K562 (cell line): ENCODE measurements around the gene MRPL58. TPM values are rescaled to one million over a fixed set of nuclear protein-coding genes. Genes with fewer than 3 reads are reported as not detected.

Experiments
- ATAC-seq: fragments of 200-7000 bp; cut with Tn5 transposase; 3 replicates; pipeline ENCODE4 v1.9.1; 2020; ENCODE audit warnings: moderate library complexity
- BruUV-seq: library from RNA; stranded (reverse); fragments of 400-500 nt; replicated peaks from 2 replicates; lab custom pipeline; 2021; lab: Mats Ljungman, UMichigan
- CTCF ChIA-PET: fragments of 300-600 bp; formaldehyde crosslinking; extraction: SDS; loops from one replicate; lab custom pipeline; 2021; ENCODE audit warnings: low intra/inter-chr PET ratio; lab: Yijun Ruan, JAX
- POLR2A ChIA-PET: fragments of 300-600, 350-650 bp; sonication (Branson Sonifier 250); formaldehyde crosslinking; extraction: SDS; loops from one replicate; lab custom pipeline; 2021; ENCODE audit warnings: antibody characterized with exemption, inconsistent platforms; lab: Yijun Ruan, JAX
- DNase-seq, 4 experiments: peaks; one replicate each; pipeline versions ENCODE4 v3.0.0 to v3.0.0-alpha.2; 2011 to 2018; ENCODE audit warnings: low spot score in 3 of 4, mixed read lengths in 3 of 4; ENCODE audit errors: extremely low read depth in 1 of 4
- FAIRE-seq: peaks from 2 replicates; lab custom pipeline; 2011; peaks lifted over from hg19 to GRCh38; lab: Jason Lieb, UNC
- H2AFZ ChIP-seq: 2 replicates; pipeline ENCODE4 v1.6.0; 2011; ENCODE audit warnings: low read depth, low read length, control low read depth, inconsistent platforms
- H3K27ac ChIP-seq: fragments of 200-600 bp; 3 replicates; pipeline ENCODE4 v1.8.0; 2011; ENCODE audit warnings: low read depth, mild to moderate bottlenecking, control low read depth, inconsistent platforms, low read length, moderate library complexity, mixed read lengths; ENCODE audit errors: extremely low read depth
- H3K27me3 ChIP-seq, 2 experiments: fragments of 300-600 bp in 1 of 2; 2 replicates in 1 of 2; 3 replicates in 1 of 2; pipeline versions ENCODE4 v1.6.0 to v1.8.0; 2011; ENCODE audit warnings: inconsistent platforms in 2 of 2, low read length in 2 of 2, mild to moderate bottlenecking in 1 of 2, mixed read lengths in 1 of 2, moderate library complexity in 1 of 2; ENCODE audit not compliant: control insufficient read depth in 2 of 2, insufficient read depth in 2 of 2
- H3K36me3 ChIP-seq: fragments of 300-600 bp; 3 replicates; pipeline ENCODE4 v1.8.0; 2011; ENCODE audit warnings: mild to moderate bottlenecking, low read length, inconsistent platforms; ENCODE audit not compliant: control insufficient read depth, insufficient read depth
- H3K4me1 ChIP-seq, 2 experiments: fragments of 200-600 bp in 1 of 2; replicated peaks in 1 of 2; 2 replicates in 1 of 2; 3 replicates in 1 of 2; pipeline versions ENCODE4 v1.5.1 to v1.8.0; 2011; ENCODE audit warnings: inconsistent platforms in 2 of 2, low read length in 2 of 2, mild to moderate bottlenecking in 1 of 2, mixed read lengths in 1 of 2, moderate library complexity in 1 of 2; ENCODE audit not compliant: control insufficient read depth in 2 of 2, insufficient read depth in 2 of 2
- H3K4me2 ChIP-seq: 2 replicates; pipeline ENCODE4 v1.6.1; 2011; ENCODE audit warnings: low read length, control low read depth, inconsistent platforms, mixed read lengths; ENCODE audit not compliant: insufficient read depth
- H3K4me3 ChIP-seq: fragments of 200-600 bp; sonication (generic), shearing (Covaris generic); 2 replicates; pipeline ENCODE4 v1.5.1; 2016; ENCODE audit warnings: control low read depth, inconsistent platforms
- H3K79me2 ChIP-seq: fragments of 200-600 bp; 3 replicates; pipeline ENCODE4 v1.8.0; 2011; ENCODE audit warnings: low read length, inconsistent platforms; ENCODE audit not compliant: control insufficient read depth, insufficient read depth
- H3K9ac ChIP-seq, 2 experiments: 2 replicates each; pipeline versions ENCODE4 v1.6.0 to v1.6.1; 2011; ENCODE audit warnings: low read depth in 2 of 2, low read length in 2 of 2, control low read depth in 1 of 2, inconsistent platforms in 1 of 2, mild to moderate bottlenecking in 1 of 2, mixed read lengths in 1 of 2; ENCODE audit not compliant: insufficient read depth in 1 of 2
- H3K9me1 ChIP-seq: one replicate; pipeline ENCODE4 v1.6.0; 2011; ENCODE audit warnings: inconsistent platforms, mild to moderate bottlenecking, low read length, moderate library complexity; ENCODE audit not compliant: control insufficient read depth, insufficient read depth
- H3K9me3 ChIP-seq: replicated peaks from 2 replicates; pipeline ENCODE4 v1.5.1; 2011; ENCODE audit warnings: low read depth, low read length, inconsistent platforms; ENCODE audit not compliant: control insufficient read depth, insufficient read depth
- H4K20me1 ChIP-seq: replicated peaks from 2 replicates; pipeline ENCODE4 v1.6.1; 2011; ENCODE audit warnings: low read length, inconsistent platforms, mixed read lengths; ENCODE audit not compliant: control insufficient read depth, insufficient read depth
- CREBBP ChIP-seq: IDR thresholded peaks from one replicate; pipeline ENCODE4 v1.6.1; 2012; ENCODE audit warnings: low read depth, mild to moderate bottlenecking, control low read depth, inconsistent platforms, low read length
- JUN ChIP-seq, 2 experiments: sonication (generic) in 1 of 2; formaldehyde crosslinking in 1 of 2; IDR thresholded peaks; 2 replicates each; pipeline versions ENCODE4 v1.6.1 to v1.8.0; 2012 to 2022; ENCODE audit warnings: borderline replicate concordance in 2 of 2, mild to moderate bottlenecking in 2 of 2, improper control_type of control experiment in 1 of 2, low read depth in 1 of 2, low read length in 1 of 2, missing genetic modification reagents in 1 of 2
- KDM4B ChIP-seq, 2 experiments: fragments of 450-650 bp in 1 of 2; sonication (generic) in 1 of 2; IDR thresholded peaks; 2 replicates each; pipeline ENCODE4 v1.6.1; 2016 to 2017; ENCODE audit warnings: borderline replicate concordance in 2 of 2, antibody characterized with exemption in 1 of 2, low read depth in 1 of 2, mild to moderate bottlenecking in 1 of 2
- PRMT5 ChIP-seq: sonication (generic); formaldehyde crosslinking; IDR thresholded peaks from 2 replicates; pipeline ENCODE4 v1.5.0; 2020; ENCODE audit warnings: missing genetic modification reagents
- SMARCA4 ChIP-seq: fragments of 450-650 bp; IDR thresholded peaks from 2 replicates; pipeline ENCODE4 v1.6.1; 2016
- WGBS: fragments of 100-300 bp; shearing (Covaris generic); methylation state at CpG from one replicate; pipeline ENCODE4 v1.1.6; 2016; ENCODE audit warnings: low coverage, mixed read lengths; ENCODE audit not compliant: insufficient coverage; ENCODE audit errors: missing lambda C conversion rate; 5-methylcytosine and 5-hydroxymethylcytosine counted together
- in situ Hi-C: fragments of 300-500 bp; cut with MboI; formaldehyde crosslinking; loops from 4 replicates; pipeline ENCODE4 v1.15.0; 2018; ENCODE audit warnings: inconsistent platforms, mixed read lengths
- intact Hi-C: fragments of 100-400 bp; cut with micrococcal nuclease; formaldehyde crosslinking; loops from 2 replicates; pipeline ENCODE4 v1.14.2; 2022
- polyA plus RNA-seq, 8 experiments: library from polyadenylated mRNA; depleted of rRNA in 4 of 8; stranded (reverse) in 5 of 8; unstranded in 3 of 8; fragments of >200 nt; fragmentation: Nextera tagmentation in 2 of 8; fragmentation: Illumina TruSeq in 1 of 8; extraction: Ambion mirVana in 2 of 8; extraction: Trizol in 1 of 8; gene quantifications; 2 replicates each; pipeline versions ENCODE4 v1.2.1 to v1.2.3, GENCODE V29; 2011 to 2014; ENCODE audit warnings: inconsistent platforms in 1 of 8, missing spikeins in 1 of 8
- total RNA-seq, 7 experiments: library from RNA; depleted of rRNA in 6 of 7; stranded (reverse); fragments of >200 nt in 6 of 7; fragmentation: Illumina TruSeq in 2 of 7; extraction: Trizol in 2 of 7; gene quantifications; 2 replicates each; pipeline versions ENCODE4 v1.2.1 to v1.2.3, GENCODE V29; 2011 to 2021; ENCODE audit warnings: low replicate concordance in 1 of 7
- TF ChIP-seq, protein P1 (sequence below): fragments of 250-450 bp; sonication (Bioruptor Pico); IDR thresholded peaks from 2 replicates; pipeline ENCODE4 v1.4.0; 2020; ENCODE audit warnings: mild to moderate bottlenecking, moderate library complexity
- TF ChIP-seq, protein P2 (sequence below), 3 experiments: IDR thresholded peaks in 2 of 3; conservative IDR thresholded peaks in 1 of 3; 2 replicates each; pipeline ENCODE4 v1.5.1; 2011 to 2012; ENCODE audit warnings: low read length in 3 of 3, mild to moderate bottlenecking in 3 of 3, control low read depth in 2 of 3, improper control_type of control experiment in 1 of 3, inconsistent platforms in 1 of 3, low read depth in 1 of 3, mixed read lengths in 1 of 3, moderate library complexity in 1 of 3; ENCODE audit not compliant: insufficient read depth in 2 of 3

MRPL58 gene
- total and polyA plus RNA-seq, 9 of the 15 experiments (the other 6 are each of a cell fraction or from before 2014, with no cell fraction given), result 30.8 to 107 (median 72.4) TPM

DNA sequence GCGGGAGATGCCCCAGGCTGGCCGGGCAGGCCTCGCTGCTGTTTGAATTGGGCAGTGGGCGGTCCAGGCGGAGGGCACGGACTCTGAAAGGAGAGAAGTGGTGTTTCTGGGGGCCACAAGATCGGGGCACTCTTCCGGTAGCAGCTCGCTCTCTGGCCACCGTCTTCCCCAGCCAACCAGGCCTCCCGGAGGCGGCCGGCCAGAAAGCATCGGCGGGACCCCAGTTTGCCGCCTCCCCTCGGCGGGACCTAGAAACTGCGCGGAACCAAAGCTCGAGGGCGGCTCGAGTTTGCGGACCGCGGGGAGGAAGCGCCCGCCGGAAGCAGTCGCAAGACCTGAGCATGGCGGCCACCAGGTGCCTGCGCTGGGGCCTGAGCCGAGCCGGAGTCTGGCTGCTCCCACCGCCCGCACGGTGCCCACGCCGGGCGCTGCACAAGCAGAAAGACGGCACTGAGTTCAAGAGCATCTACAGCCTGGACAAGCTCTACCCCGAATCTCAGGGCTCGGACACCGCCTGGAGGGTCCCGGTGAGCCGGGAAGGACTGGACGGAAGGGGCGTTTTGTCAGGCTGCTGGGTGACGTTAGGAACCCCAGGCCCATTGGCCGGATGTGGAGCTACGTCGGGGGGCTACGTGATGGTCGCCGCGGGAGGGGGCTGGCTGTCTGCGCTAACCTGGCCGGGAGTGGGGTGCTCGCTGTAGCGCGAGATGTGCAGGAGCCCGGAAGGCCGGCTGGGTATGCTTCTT, at the start of gene MRPL58 (continued):
- TF ChIP-seq, protein P1, sequence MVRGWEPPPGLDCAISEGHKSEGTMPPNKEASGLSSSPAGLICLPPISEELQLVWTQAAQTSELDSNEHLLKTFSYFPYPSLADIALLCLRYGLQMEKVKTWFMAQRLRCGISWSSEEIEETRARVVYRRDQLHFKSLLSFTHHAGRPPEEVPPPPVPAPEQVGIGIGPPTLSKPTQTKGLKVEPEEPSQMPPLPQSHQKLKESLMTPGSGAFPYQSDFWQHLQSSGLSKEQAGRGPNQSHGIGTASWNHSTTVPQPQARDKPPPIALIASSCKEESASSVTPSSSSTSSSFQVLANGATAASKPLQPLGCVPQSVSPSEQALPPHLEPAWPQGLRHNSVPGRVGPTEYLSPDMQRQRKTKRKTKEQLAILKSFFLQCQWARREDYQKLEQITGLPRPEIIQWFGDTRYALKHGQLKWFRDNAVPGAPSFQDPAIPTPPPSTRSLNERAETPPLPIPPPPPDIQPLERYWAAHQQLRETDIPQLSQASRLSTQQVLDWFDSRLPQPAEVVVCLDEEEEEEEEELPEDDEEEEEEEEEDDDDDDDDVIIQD (CRISPR knock-in tag), result no peak
- peak; percentile 63 for TF ChIP-seq JUN (IDR thresholded peaks at IDR 0.05; ENCODE audit: borderline replicate concordance, low read depth, low read length)
- no peak; the same call in 1 of the 2 replicates for TF ChIP-seq JUN (CRISPR knock-in tag; IDR thresholded peaks at IDR 0.05; ENCODE audit: borderline replicate concordance)
- TF ChIP-seq SMARCA4, result no peak
- no peak for TF ChIP-seq CREBBP
- TF ChIP-seq PRMT5 (CRISPR knock-in tag), result no peak

DNA sequence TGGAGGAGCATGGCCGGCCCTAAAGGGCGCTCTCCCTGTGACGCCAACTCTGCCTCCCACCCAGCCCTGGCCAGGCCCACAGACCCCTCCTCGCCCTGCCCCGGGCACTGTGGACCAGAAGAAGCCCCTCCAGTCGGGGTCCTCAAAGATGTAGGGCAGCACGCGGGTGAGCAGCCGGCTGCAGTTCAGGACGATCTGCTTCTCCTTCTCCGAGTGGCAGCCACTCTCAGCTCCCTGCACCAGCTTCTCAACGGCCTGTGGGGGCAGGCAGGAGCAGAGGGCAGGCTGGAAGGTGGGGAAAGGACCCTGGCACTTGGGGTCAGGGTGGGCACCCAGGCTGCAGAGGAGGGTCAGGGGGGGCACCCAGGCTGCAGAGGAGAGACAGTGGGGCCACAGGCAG, 48.8 kb upstream of the MRPL58 start:
- POLR2A ChIA-PET, result interaction anchor here (0.6 to 2.9 kb wide), 7 partner anchors 9 to 120 kb away, joined by 3 to 9 read pairs (median 6); partner anchors contain the start of genes HID1 and MRPL58
- in situ Hi-C loops, result loop anchor here (5.0 kb wide), 1 partner anchor 149 kb away; no protein-coding TSS in a partner anchor
- TF ChIP-seq KDM4B (IDR thresholded peaks at IDR 0.05; ENCODE audit: borderline replicate concordance in 2 of 2, low read depth in 1 of 2), result no peak
- TF ChIP-seq, protein P2, sequence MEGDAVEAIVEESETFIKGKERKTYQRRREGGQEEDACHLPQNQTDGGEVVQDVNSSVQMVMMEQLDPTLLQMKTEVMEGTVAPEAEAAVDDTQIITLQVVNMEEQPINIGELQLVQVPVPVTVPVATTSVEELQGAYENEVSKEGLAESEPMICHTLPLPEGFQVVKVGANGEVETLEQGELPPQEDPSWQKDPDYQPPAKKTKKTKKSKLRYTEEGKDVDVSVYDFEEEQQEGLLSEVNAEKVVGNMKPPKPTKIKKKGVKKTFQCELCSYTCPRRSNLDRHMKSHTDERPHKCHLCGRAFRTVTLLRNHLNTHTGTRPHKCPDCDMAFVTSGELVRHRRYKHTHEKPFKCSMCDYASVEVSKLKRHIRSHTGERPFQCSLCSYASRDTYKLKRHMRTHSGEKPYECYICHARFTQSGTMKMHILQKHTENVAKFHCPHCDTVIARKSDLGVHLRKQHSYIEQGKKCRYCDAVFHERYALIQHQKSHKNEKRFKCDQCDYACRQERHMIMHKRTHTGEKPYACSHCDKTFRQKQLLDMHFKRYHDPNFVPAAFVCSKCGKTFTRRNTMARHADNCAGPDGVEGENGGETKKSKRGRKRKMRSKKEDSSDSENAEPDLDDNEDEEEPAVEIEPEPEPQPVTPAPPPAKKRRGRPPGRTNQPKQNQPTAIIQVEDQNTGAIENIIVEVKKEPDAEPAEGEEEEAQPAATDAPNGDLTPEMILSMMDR (IDR thresholded peaks at IDR 0.05 in 2 of 3, conservative IDR thresholded peaks at IDR 0.05 in 1 of 3; ENCODE audit: insufficient read depth in 2 of 3, low read depth in 1 of 3, low read length in 3 of 3), result peak in 2 of 3 experiments; percentile 33 to 38; a peak in 1 of 6 replicates

More for the DNA sequence above, 48.8 kb upstream of the MRPL58 start:
- Histone ChIP-seq H4K20me1 (no peaks in the 10 kb centered on the region), H3K9me3 (no peaks in the 10 kb centered on the region), H3K4me2 (no peak overlapping the region), H3K79me2 (no peaks in the 10 kb centered on the region), H3K4me1 (peaks cover 10 to 43% of the 10 kb centered on the region in 2 experiments; a peak in 4 of 5 replicates), H3K27me3 (no peaks in the 10 kb centered on the region), H3K9ac (peak overlapping the region in 1 of 2 experiments; percentile 50; a peak in 1 of 4 replicates), H2AFZ (no peak overlapping the region), H3K9me1 (no peaks in the 10 kb centered on the region), H3K27ac (no peak overlapping the region), H3K4me3 (no peak overlapping the region), H3K36me3 (no peaks in the 10 kb centered on the region)
- DNase-seq (no peak), ATAC-seq (no peak), FAIRE-seq (no peak)
- intact Hi-C loops, result loop anchor here (5.0 kb wide), 1 partner anchor 149 kb away; no protein-coding TSS in a partner anchor
- WGBS, result 44% methylated on average over 11 of the region's 12 CpGs
- CTCF ChIA-PET, result interaction anchor here (0.5 kb wide), 1 partner anchor 304 kb away, joined by 3 read pairs; no protein-coding TSS in a partner anchor
- no TSS peak for BruUV-seq
